NB4 (cell line): ENCODE data around the gene GALNTL6.

ENCODE experiments used
- POLR2A ChIP-seq: IDR thresholded peaks from 2 replicates; pipeline ENCODE4 v1.6.1; 2011; ENCODE audit warnings: mild to moderate bottlenecking; ENCODE audit not compliant: insufficient read length; ENCODE audit errors: extremely low read depth
- TF ChIP-seq, protein P1 (sequence below): IDR thresholded peaks from one replicate; pipeline ENCODE4 v1.5.1; 2012; ENCODE audit warnings: low read depth, low read length
- TF ChIP-seq, protein P2 (sequence below): IDR thresholded peaks from 2 replicates; pipeline ENCODE4 v1.6.1; 2011; ENCODE audit warnings: low read depth, low read length

GRCh38 chr4:173002830-173003561, 1189.8 kb downstream of the GALNTL6 start:
- TF ChIP-seq, protein P1, sequence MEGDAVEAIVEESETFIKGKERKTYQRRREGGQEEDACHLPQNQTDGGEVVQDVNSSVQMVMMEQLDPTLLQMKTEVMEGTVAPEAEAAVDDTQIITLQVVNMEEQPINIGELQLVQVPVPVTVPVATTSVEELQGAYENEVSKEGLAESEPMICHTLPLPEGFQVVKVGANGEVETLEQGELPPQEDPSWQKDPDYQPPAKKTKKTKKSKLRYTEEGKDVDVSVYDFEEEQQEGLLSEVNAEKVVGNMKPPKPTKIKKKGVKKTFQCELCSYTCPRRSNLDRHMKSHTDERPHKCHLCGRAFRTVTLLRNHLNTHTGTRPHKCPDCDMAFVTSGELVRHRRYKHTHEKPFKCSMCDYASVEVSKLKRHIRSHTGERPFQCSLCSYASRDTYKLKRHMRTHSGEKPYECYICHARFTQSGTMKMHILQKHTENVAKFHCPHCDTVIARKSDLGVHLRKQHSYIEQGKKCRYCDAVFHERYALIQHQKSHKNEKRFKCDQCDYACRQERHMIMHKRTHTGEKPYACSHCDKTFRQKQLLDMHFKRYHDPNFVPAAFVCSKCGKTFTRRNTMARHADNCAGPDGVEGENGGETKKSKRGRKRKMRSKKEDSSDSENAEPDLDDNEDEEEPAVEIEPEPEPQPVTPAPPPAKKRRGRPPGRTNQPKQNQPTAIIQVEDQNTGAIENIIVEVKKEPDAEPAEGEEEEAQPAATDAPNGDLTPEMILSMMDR: no peak
- no peak for TF ChIP-seq POLR2A
- TF ChIP-seq, protein P2, sequence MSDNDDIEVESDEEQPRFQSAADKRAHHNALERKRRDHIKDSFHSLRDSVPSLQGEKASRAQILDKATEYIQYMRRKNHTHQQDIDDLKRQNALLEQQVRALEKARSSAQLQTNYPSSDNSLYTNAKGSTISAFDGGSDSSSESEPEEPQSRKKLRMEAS: no peak
